NCI-H1436 treated with DMSO at 0.1 percent for 48 hours (cell line): ENCODE data around the gene NHERF2.

Source experiments
- DNase-seq: peaks from one replicate; lab custom pipeline; 2025; lab: John Stamatoyannopoulos, UW

The NHERF2 gene

DNA sequence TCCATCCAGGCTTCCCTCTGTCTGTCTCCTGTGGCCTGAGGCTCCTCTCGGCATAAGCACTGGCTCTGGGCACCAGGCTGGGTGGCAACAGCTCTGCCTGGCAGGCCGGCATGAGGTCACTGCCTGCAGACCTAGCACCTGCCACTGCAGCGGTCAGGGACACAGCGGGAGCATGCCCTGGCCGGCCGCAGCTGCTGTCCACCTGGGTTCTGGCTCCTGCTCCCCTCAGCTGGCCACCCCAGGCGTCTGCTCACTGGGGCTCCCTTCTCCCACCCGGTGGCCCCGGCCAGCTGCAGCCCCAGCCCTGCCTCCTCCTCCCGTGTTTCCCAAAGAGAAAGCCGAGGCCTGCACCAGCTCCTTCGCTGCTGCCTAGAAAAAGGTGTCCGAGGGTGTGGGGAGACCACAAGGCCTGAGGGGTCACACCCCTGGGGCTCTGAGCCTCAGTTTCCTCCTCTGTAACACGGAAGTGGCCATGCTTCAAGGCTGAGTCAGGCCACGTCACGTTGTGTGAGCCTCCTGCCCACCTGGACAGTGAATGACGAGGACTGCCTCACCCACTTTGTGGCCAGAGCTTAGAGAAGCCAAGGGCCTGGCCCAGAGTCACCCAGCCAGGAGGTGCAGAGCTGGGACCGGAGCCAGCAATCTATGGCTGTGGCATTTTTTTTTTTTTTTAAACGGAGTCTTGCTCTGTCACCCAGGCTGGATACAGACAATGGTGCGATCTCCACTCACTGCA lies 14.3 kb downstream of the NHERF2 start:
- no peak for DNase-seq

DNA sequence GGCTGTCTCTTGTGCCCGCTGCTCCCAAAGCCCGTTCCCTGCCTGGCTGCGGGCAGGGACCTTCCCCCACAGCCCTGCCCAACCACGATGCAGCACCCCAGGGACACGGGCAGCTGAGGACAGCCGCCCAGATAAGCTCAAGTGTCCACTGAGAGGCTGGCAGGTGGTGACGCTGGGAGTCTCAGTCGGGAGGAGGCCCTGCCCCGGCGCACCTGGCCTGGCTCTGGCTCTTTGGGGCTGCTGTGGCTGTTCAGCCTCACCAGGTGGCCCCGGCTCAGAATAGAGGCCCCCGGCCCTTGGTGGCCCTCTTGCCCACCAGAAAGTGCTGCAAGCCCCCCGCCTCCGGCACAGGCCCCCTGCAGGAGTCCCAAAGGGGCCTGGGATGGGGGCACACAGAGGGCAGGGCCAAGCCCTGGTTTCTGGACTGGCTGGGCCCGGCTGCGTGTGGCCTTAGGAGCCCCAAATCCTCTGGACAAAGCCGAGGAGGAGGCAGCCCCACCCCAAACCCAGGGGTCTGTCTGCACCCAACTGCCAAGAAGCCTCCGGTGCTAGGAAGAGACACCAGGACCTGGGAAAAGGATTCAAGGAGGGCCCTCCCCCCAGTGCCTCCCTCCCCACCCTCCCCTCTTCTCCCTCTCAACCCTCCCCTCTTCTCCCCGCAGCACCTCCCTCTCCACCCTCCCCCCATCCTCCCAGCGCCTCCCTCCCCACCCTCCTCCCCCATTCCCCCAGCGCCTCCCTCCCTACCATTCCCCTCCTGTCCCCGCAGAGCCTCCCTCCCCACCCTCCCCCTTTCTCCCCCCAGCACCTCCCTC lies 15.7 kb downstream of the NHERF2 start:
- DNase-seq: no peak

DNA sequence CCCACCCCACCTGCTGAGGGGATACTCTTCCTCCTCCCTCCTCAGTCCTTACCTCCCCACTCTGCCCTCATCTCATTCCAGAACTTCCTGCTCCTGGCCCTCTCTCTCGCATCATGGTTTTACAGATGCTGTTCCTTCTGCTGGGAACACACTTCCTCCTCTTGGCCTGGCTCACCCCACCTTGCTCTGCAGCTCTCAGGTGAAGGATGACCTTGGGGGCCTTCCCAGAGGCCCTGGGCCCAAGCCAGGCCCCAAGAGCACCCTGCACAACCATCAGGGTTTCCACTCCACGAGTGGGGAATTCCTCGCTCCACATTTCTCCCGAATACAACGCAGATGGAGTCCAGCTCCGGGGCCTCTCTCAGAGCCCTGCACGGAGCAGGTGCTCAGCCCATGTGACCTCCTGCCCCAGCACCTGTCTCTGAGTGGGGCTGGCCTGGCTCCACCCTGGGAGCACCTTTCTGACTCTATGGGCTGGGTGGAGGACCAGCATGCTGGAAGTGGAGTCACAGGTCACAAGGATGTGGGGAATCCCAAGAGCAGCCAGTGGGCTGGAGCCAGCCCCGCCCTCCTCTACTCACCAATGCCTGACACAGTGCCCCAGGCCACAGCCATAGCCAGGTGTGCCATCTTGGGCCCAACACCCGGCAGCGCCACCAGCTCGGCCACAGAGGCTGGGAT lies 16.4 kb downstream of the NHERF2 start:
- no peak for DNase-seq

DNA sequence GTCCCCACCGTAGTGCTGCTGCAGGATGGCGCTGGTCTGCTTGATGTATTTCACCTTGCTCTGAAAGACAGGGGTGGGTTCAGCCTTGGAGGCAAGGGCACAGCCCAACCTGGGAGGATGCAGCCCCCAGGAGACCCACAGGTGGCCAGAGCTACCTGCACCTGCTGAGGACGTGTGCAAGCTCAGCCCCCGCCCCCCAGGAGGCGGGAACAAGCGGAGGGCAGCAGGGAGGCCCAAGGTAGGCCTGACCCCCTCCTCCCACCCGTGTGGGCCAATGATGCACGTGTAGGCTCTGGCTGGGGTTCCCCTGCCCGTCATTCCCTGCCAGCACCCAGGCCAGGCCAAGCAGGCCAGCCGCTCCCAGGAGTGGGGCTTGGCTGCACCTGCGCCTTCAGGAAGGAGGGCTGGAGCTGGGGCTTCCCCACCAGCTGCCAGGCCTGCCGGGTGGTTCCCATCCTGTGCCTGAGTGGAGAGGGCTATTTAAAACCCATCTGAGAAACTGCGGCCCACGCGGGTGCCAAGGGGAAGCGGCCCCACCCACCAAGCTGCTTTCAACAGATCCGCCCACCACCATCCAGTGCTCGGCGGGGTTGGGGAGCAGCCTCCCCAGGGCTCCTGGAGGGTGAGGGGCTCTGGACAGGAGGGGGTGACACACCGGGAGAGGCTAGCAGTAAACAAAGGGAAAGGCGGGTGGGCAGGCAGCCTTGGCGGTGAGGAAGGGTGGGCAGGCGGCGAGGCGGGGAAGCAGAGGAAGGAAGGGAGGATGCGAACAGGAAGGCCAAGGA lies 17.2 kb downstream of the NHERF2 start:
- DNase-seq: no peak

DNA sequence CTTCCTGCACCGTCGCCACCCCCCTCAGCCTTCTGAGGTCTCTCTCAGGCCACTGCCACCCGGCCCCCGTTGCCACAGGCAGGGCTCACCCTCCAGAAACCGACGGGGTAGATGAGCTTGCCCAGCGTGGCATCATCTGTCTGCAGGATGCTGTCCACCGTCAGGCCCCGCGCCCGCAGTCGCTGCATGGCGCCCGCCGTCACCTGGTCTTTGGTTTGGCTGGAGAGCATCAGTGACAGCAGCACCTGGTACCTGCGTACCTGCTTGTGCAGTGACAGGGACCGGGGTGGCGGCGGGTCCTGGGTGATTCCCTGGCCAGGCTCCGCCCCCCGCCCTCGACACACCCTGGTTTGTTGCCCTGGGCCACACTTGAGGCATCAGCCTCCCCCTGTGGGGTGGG lies 17.8 kb downstream of the NHERF2 start:
- no peak for DNase-seq

DNA sequence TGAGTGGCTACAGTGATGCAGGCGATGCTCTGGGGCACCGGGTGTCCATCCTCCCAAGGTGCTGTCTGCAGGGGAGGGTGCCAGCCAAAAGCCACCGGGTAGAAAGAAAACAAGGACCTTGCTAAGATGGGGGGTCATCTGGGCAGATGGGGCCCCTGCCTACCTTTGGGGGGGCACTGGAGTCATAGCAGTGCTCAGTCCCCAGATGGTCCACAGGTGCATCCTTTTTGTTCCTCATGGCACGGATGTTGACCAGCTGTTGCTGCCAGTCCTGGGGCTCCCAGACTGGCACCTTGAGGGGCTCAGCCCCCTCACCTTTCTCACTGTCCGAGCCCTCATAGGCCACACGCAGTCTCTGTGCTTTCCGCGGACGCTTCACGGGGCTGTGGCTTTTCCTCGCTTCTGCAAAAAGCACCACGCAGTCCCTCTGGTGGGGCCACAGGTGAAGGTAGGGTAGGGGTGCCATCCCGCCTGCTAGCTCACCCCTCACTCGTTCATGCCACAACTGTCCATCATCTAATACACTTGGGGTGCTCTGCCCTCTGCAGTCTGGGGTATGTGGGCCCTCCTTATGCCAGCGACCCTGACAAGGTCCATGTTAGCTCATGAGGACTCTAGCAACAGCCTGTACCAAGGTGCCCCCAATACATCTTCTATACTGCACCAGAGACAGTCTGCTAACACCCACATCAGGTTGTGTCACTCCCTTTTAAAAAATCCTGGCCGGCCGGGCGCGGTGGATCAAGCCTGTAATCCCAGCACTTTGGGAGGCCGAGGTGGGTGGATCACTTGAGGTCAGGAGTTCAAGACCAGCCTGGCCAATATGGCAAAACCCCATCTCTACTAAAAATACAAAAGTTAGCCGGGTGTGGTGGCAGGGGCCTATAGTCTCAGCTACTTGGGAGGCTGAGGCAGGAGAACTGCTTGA lies 19.5 kb downstream of the NHERF2 start:
- DNase-seq: no peak

DNA sequence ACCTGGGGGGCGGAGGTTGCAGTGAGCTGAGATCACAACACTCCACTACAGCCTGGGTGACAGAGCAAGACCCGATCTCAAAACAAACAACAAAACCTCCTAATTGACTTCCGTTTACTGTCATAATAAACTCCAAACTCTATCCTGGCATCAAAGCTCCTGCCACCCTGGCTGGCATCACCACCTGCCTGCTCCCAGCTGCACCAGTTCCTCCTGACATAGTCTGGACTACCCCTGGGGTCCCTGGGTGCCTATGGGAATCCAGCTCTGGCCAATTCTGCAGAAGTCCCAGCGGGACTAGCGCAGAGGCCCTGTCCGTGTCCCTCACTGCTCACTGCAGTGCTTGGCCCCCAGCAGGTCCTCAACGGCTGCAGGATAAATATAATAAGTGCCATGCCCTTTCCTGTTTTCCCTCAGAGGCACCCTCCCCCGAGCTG lies 20.2 kb downstream of the NHERF2 start:
- no peak for DNase-seq

DNA sequence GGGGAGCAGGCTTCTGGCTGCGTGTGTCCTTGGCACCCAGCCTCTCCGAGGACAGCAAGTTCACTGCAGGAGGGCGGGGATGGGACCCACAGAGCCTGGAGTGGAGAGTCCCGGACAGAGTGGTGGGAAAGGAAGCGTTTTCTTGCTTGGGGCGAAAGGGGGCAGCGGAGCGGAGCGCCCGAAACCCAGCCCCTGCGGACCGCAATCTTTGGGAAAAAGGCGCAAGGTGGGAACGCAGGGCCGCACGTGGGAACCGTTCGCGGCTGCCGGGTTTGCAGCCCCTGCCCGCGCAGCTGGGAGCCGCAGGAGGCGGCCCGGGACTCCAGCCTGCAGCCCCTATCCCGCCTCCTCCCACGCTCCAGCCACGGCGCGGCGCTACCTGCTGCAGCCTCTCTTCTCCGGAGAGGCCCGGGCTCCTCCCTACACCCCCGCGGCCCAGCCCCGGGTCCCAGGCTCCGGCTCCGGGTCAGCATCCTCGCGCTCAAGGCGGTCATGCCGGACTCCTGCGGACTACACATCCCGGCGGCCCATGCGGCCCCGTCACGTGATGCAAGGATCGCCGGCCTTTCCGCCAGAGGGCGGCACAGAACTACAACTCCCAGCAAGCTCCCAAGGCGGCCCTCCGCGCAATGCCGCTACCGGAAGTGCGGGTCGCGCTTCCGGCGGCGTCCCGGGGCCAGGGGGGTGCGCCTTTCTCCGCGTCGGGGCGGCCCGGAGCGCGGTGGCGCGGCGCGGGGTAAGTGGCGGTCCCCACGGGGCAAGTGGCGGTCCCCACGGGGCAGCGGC lies 20.8 kb downstream of the NHERF2 start, which contains the start of the genes NTHL1 and TSC2:
Gene NTHL1 (minus strand): TSS at position 505 of the 786 bp plus-strand sequence. CDS start 11 bp downstream, at position 494.
Gene TSC2 (plus strand): TSS at position 656 of the 786 bp plus-strand sequence. CDS start 631 bp downstream, outside the sequence.
- DNase-seq: peak; percentile 66

DNA sequence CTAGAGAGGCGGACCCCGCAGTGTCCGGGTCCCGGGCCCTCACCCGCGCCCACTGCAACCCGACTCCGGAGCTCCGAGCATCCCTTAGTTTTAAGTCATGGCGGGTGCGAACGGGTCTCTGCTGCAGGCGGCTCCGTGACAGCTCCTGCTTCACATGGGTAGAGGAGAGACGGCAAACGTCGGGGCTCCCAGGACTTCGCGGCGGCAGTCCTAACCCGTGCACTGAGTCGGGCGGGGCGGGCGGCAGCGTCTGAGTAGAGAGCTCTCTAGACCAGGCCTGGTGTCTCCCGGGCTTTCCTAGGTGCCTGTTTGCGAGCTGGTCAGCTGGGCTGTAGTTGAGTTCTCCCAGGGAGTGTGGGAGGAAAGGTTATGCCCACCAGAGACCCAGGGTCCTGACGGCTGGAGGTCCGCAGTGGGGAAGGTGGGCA lies 21.4 kb downstream of the NHERF2 start:
- DNase-seq: no peak

DNA sequence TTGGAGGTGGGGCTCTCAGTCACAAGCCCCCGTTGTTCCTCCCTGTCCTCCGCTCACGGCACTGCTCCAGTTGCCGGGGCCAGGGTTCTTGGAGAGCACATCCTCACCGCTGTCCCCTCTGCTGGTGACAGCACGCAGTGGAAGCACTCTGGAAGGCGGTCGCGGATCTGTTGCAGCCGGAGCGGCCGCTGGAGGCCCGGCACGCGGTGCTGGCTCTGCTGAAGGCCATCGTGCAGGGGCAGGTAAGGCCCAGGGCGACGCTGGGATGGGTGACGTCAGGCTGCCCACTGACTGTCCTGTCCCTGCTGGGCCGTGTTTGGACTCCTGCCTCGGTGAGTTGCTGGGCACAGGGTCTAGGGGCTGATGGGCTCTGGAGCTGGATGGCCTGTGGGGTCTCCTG lies 26.5 kb downstream of the NHERF2 start:
- DNase-seq: no peak

DNA sequence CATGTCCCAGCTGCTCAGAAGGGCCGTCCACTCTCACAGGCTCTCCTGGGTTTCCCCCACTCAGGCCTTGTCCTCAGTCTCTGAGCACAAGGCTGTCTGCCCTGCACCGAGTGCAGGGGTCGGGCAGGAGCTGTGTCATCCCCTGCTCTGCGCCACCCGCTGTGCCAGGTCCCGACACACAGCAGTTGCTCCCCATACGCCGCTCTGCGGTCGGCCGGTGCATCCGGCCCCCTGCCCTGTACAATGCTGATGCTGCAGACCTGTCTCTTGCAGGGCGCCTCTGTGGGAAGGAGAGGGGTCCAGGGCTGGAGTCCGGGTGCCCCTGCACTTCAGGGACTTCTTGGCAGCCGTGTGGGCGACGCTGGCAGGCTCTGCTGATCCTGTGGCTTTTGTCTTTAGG lies 27.2 kb downstream of the NHERF2 start:
- DNase-seq: no peak

DNA sequence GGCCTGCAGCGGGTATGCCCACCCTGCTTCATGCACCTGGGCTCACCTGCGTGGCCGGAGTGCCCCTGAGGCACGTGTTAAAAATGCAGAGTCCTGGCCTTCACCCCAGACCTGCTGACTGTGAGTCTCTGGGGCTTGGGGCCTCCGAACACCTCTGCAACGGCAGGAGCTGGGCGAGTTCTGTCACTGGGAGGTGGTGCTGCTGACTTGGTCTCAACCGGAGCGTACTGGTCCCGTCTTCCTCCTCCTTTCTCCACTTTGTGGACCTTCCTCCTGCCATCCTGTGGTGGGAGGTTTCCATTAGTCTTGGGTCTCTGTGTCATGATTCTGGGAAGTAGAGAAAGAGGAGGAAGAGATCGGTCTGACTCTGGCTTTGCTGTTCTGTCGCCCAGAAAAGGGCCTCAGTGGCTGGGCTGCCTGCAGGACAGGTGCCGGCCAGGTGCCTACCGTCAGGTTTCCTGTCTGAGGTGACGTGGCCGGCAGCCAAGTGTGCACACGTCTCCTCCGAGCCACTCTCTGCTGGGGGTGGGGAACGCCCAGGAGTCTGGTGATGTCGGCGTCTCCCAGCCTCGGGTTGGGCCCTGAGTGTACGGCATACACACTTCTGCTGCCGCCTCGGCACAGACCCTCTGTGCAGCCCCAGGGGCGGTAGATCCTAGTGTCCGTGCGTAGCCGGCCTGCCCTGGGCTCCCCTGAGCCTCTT lies 28.0 kb downstream of the NHERF2 start:
- no peak for DNase-seq

DNA sequence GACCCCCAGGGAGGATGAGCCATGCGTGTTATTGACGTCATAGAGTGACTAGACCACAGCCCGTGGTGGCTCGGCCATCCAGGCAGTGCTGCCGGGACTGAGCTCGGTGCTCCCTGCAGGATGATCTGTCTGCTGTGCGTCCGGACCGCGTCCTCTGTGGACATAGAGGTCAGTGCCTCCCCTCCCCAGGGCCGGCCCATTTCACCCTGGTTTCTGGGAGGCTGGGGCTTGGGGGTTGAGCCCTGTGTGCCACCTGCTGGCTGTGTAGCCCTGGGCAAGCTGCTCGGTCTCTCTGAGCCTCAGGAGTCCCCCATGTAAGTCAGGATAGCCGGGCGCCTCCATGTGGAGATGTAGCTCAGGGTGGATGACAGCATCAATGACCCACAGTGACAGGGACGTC lies 29.4 kb downstream of the NHERF2 start:
- DNase-seq: no peak

DNA sequence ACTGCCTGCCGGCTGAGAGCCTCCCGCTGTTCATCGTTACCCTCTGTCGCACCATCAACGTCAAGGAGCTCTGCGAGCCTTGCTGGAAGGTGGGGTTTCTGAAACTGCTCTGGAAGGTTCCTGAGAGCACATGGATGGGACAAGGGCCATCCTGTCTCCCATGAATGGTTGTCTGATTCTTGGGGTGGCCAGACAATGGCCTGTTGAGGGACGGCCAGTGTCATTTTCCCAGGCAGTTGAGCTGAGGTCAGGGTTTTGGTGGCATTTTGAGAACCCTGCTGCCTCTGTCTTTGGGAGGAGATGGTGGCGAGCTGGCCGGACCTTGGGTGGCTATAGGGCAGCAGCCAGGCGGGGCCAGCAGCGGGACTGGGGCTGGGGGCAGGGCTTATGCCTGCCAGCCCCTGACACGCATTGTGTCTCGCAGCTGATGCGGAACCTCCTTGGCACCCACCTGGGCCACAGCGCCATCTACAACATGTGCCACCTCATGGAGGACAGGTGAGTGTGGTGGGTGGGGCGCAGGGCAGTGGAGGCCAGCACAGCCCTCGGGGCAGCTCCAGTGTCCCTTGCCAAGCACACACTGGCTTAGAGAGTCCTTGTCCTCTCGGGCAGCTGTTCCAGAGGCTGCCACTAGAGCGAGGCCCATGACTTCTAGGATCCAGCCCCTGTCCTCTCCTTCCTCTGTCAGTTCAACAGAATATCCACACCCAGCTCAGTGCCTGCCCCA lies 30.1 kb downstream of the NHERF2 start:
- DNase-seq: no peak

DNA sequence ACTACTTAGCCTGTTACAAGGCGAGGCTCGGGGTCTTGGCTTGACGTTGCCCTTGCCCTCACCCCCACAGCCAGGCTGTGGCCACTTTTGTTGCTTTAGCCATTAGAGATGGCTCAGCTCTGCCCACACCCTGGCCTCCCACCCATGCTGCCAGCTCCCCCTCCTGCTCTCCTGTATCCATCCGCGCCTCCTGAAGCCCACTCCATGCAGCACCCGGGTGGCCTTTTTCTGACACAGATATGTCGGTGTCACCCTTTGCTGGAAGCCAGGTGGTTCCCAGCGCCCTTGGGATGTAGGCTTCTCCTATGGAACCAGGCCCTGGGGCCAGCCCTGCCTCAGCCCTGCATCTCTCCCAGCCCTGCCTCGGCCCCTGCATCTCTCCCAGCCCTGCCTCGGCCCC lies 30.7 kb downstream of the NHERF2 start:
- DNase-seq: no peak

DNA sequence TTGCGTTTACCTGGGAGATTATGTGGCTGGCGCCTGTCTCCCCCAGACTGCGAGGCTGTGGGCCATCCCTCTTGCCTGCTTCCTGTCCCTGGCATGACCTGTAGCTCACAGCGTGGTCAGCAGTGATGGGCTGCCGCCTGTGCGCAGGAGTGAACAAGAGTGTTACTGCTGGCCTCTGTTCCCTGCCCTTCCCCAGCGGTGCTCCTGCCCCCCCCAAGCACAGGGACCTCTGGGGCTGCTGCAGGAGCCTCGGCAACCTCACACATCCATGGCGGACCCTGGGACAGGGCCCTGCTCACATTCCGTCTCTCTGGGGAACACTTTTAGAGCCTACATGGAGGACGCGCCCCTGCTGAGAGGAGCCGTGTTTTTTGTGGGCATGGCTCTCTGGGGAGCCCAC lies 31.7 kb downstream of the NHERF2 start:
- no peak for DNase-seq

DNA sequence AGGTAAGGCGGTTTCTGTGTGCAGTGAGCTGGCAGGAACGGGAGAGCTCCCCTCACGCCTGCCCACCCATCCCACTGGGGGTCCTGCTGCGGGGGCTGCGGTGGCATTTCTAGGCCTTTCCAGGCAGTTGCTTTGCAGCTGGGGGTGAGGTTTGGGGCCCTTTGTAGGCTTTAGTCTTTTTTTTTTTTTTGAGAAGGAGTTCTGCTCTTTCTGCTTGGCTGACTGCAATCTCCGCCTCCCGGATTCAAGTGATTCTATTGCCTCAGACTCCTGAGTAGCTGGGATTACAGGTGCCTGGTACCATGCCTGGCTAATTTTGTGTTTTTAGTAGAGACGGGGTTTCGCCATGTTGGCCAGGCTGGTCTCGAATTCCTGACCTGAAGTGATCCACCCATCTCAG lies 32.2 kb downstream of the NHERF2 start:
- DNase-seq: no peak

DNA sequence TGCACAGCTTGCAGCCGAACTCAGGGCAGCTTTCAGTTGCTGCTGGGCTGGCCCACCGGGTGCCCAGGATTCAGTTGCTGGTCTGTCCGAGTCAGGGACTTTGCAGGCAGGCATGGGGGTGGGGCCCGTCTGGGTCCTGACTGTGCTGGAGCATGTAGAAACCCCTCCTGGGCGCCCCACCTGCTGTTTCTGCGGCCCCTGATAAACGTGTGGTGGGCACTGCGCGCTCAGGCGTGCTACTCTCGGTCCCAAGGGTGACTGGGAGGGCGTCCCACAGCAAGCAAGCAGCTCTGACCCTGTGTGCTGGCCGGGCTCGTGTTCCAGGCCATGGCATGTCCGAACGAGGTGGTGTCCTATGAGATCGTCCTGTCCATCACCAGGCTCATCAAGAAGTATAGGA lies 33.6 kb downstream of the NHERF2 start:
- no peak for DNase-seq

DNA sequence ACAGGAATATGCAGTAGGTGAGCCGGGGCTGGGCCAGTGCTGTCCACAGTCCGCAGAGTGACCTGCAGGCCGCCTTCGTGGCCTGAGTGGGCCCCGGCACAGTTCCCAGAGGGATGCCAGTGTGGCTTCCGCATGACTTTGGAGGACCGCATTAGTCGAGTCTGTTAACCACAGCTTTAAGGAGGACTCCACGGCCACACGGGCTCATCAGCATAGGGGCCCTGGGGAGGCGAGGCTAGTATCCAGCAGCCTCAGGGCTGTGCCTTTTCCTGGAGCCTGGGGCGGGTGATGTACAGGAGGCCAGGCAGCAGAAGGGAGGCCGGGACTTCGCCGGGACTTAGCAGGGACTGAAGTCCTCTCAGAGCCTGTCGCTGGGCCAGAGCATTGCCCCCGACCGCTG lies 34.3 kb downstream of the NHERF2 start:
- DNase-seq: no peak
